GM21737 (cell line): ENCODE results near the gene TMPRSS4.

Source experiments
- ATAC-seq: cut with Tn5 transposase; IDR thresholded peaks from one replicate; pipeline ENCODE4 v1.9.1; 2021; ENCODE audit warnings: mild to moderate bottlenecking, moderate library complexity; ENCODE audit not compliant: unreplicated experiment

Gene TMPRSS4

DNA sequence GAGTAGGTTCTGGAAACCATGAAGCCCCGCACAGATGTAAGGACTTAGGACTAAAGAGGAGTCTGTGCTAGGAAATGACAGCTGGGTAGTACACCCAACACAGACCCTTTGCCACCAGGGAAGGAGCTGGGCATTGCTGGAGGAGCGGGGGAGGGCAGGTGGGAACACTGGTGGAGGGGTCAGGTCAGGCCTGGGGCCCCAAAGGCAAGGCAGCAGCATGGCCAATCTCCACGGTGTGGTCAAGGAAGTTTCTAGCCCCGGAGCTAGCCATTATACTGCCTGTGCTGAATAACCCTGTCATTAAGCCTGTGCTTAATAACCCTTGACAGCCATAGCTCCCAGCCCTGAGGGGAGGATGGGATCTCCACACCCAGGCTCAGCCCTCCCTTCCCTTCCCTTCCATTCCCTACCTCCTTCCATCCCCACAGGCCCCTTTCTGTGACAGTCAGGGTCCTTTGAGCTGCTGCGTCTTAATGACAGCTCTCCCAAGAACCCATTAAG, 2.1 kb downstream of the TMPRSS4 start:
- ATAC-seq: no peak

GRCh38 chr11:118079491-118079890, 2.6 kb downstream of the TMPRSS4 start:
- no peak for ATAC-seq

- no peak for ATAC-seq
Observed at GRCh38 chr11:118080296-118080695, 3.4 kb downstream of the TMPRSS4 start.

GRCh38 chr11:118081241-118081958, 4.5 kb downstream of the TMPRSS4 start:
- ATAC-seq: no peak

DNA sequence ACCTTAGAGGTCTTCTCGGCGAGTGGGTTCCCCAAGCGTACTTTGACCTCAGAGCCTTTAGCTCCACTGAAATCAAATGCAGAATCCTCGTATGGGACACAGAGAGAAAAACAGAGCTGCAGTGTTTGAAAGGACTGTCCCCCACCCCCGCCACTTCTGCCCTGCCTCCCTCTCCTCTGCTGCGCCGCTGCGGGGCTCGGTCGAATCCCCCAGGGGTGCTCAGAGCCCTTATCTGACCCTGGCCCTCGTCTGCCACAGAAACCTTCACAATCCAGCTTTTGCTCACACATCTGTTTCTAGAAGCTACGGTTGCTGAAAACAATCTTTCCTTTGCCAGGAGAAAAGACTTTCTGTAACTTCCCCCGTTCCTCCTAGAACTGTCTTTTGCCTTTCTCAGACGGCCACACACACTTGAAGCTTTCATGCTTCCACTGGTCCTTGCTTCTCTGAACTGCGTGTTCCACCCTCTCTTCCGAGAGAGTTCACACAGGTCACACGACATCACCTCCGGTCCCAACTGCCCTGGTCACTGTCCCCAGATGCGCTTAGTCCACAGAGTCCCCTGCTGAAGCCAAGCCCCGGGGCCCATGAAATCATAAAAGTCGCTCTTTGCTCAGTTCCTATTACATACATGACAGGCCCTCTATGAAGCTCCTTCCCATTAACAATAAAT, 6.1 kb downstream of the TMPRSS4 start:
- no peak for ATAC-seq

GRCh38 chr11:118084247-118084646, 7.4 kb downstream of the TMPRSS4 start:
- ATAC-seq: no peak

DNA sequence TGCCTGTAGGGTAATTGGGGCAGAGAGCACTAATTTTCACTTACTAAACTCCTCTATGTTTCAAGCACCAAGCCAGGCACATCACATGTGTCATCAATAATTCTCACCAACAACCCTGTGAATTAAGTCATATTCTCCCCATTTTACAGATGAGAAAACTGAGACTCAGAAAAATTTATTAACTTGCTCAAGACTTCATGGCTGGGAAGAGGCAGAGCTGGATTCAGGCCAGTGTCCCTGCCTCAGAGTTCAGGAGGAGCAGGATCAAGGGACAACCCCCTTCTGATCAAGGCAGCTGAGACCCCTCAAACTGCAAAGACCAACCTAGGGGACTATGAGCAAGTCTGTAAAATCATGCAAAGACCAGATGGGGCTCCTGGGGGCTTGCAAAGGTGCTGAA, 7.8 kb downstream of the TMPRSS4 start:
- no peak for ATAC-seq

DNA sequence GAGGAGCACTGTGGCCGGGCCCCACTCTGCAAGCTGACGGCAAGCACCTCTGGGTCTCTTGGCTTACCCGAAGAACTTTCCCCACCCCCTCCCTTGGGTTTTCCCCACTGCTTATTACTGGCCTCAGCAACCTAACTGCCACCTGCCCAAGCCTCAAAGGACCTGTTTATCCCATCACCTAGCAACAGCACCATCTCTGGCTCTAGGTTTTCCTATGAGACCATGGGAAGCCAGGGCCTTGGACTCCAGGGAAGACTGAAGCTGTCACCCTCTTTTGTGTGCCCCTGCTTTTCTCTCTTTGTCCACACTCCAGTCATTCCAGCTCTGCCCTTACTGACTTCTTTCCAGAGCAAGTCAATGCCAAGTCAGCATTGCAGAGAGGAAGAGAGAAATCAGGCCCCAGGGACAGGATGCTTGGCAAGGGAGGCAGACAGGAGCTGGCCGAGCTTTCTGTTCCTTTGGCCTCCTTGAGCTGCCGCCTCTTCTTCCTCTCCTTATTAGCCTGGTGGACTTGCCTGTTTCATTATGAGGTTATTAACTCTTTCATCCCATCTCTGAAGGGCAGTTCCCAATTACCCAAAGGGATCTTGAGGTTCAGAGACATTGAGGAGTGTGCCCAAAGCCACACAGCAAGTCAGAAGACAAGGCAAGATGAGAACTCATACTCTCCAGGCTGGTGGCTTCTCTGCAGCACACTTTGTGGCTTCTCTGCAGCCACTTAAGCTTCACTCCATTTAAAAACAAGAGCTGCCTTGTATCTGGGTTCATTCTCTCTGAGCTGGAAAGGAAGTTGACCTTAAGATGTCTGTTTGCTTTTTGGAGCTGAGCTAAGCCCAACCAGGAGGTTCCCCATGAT, 10.3 kb downstream of the TMPRSS4 start, which contains the start of gene SMIM35:
TSS of gene SMIM35 (minus strand) at position 51 of the 856 bp plus-strand sequence. CDS start 206 bp downstream, outside the sequence.
- ATAC-seq: no peak

DNA sequence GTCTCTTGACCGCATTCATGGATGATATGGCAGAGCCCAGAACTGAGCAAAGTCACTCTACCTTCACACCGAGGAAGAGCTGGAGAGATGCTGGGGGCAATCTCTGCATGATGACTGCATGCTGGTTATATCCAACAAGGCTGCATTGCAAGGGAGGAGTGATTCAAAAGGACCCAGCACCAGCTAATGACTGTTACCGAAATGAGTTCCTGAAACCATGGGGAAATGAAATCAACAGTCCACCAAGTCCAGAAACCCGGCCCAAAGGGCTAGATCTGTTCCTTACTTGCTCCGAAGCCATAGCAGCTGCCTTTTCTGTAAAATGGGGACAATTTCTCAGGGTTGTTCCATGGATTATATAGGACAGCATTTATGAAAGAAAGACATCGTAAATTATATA, 11.1 kb downstream of the TMPRSS4 start:
- ATAC-seq: no peak

DNA sequence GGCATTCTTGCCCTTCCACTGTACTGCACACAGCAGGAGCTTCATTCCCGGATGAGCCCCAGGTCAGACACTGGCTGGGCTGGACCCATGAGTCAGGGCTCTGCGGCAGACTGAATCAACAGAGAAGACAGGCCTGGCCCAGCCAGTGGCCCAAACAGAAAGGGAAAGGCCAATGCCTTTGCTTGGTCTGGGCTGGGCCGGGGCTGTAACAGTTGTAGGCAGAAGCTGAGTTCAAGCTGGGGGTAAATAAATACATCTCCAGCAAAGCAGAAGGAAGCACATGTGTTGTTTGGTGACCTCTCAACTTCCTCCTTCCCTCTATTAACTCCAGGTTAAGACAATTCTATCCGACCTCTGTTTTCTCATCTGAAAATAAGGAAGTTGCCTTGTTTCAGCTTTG, 11.7 kb downstream of the TMPRSS4 start:
- no peak for ATAC-seq

DNA sequence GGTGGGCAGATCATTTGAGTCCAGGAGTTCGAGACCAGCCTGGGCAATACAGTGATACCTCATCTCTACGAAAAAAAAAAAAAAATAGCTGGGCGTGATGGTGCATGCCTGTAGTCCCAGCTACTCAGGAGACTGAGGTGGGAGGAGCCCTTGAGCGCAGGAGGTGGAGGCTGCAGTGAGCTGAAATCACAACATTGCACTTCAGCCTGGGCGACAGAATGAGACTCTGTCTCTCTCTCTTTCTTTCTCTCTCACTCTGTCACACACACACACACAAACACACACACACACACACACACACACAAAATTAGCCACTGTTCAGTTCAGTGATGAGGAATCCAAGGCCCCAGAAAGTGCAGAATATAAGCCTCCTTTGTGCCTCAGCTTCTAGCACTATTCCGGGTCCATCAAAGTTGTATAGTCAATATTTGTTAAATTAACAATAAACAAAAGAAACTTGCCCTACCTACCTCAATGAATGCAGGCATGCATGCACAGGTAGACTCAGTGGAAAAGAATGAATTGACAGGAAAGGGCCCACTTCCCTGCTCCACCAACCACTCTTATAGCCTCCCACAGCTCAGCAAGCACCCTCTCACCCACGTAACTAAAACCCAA, 13.8 kb downstream of the TMPRSS4 start:
- no peak for ATAC-seq

DNA sequence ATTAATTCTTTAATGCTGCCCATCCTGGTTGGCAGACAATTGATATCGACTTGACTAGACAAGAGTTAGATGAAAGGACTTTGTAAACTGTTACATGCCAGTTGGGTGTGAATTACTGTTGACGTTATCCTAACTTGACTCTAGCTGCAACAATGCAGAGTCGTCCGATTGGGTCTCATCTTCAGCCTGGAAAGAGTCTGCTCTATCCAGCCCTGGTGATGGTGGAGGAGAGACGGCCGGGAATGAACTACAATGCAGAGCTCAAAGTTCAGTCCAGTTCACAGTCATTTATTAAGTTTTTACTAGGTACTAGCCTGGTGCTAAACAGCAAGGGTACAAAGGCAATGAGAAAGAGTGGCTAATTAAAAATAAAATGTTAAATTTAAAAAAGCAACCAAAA, 14.8 kb downstream of the TMPRSS4 start:
- ATAC-seq: no peak

DNA sequence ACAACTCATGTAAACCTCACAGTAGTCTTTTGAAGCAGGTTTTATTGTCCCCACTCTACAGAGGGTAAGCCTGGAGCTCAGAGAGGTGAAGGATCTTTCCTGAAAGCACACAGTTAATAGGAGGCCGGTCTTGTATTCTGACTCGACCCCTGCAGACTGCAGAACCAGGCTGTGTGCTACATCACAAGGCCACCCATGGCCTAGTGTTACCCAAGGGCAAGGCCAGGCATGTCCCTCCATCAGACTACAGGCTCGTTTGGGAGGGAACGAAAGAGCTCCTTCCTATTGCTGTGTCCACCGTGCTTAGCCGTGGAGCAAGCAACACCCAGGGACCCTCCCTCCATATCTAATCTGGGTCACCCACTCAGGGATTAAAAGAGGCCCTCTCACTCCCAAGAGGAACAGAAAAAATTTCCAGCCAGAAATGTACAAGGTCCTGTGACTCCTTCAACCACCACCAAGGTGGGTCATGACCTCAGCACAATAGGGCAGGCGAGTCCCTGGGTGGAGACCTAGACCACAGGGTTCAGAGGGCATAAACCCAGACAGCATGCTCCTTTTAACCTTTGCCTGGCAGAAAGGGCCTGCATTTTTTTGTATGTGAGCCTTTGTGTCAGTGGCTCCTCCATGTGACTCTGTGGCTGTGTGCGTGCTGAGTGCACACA, 16.2 kb downstream of the TMPRSS4 start:
- no peak for ATAC-seq

DNA sequence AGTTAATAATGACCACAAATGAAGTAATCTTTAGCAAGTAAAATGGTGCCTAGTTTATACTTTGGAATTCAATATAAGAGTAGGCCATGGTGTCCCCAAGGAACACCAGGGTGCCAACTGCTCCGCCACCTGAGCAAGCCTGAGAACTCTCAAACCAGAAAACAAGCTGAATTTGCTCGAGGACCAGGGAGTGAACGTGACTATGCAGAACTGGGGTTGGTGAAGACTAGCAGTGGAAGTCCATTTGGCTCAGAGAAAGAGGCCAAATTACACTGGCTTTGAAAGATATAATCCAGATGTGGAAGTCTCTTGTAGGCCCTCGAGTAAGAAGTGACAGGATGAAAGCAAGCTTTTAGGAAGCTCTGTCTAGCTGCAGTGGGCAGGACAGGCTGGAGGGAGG, 18.6 kb downstream of the TMPRSS4 start:
- no peak for ATAC-seq

GRCh38 chr11:118095967-118096367, 19.1 kb downstream of the TMPRSS4 start:
- no peak for ATAC-seq

DNA sequence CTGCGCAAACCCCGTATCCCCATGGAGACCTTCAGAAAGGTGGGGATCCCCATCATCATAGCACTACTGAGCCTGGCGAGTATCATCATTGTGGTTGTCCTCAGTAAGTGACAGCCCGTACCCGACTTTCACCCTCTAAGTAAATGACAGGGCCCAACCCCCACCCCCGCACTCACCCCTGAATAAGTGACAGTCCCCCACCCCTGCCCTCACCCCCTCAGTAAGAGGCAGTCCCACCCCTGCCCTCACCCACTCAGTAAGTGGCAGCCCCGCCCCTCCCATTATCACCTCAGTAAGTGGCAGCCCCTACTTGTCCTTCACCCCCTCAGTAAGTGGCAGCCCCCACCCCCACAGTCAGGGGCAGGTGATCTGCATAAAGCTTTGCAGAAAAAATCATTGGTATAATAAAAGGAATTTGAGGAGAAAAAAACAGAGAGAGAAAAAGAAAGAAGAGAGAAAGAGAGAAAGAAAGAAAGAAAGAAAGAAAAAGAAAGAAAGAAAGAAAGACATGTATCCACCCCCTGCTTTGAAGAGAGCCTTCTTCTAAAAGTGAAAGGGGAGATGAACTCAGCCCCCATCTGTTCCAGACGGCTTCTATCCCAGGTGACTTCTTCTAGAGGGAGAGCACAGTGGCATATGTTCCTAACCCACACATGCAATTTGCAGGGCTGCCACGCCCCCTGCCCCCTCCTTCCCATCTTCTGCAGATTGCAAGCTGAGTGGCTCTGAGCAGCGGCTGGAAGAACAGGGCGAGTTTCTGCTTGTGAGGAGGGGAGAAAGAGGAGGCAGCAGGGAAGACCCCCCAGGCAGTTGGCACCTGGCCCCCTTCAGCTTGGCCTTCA, 22.3 kb downstream of the TMPRSS4 start:
- no peak for ATAC-seq

DNA sequence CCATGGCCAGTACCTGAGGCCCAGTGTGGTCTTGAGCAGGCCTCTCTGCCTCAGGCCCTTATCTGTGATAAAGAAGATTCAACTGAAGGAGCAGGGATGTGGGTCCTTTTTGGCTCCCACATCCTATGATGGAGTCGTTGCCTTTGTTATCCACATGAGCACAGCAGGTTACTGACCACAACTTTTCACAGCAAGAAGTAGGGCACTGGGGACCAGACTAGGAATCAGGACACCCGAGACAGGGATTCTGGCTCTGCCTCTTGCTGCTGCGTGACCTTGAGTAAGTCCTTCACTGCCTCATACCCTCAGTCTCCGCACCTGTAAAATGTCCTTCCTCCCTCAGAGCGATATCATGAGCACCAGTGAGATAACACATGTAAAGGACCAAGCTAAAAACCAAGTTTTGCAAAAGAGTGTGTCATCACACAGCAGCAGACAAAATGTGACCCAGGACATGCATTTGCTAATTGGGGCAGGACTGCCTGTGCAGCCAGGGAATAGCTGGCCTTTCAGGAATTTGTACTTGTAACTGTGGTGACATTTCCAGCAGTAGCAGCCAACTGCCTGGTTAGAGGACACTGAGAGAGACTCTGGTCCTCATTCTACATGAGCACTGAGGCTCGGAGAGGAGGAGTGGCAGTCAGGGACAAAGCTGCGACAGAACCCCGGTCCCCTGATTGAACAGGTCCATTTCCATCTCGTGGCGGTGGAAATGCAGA, 23.1 kb downstream of the TMPRSS4 start:
- no peak for ATAC-seq

GRCh38 chr11:118100691-118101232, 23.9 kb downstream of the TMPRSS4 start:
- no peak for ATAC-seq
